Neural progenitor cell (in vitro differentiated cells): ENCODE results near the gene GNPTAB. TPM values are rescaled to one million over a fixed set of nuclear protein-coding genes. Genes with fewer than 3 reads are reported as not detected.

ENCODE experiments used
- DNase-seq: peaks from one replicate; pipeline ENCODE4 v3.0.0-alpha.2; 2016; ENCODE audit warnings: low spot score
- H2AFZ ChIP-seq: fragments of 200-600 bp; sonication (generic); replicated peaks from 2 replicates; pipeline ENCODE4 v1.6.1; 2016; ENCODE audit warnings: antibody characterized with exemption
- H3F3A ChIP-seq: fragments of 200-600 bp; sonication (generic); 2 replicates; pipeline ENCODE4 v1.6.1; 2016; ENCODE audit warnings: antibody characterized with exemption, low read depth
- H3K27ac ChIP-seq: fragments of 200-600 bp; sonication (generic); 2 replicates; pipeline ENCODE4 v1.5.1; 2016; ENCODE audit warnings: mild to moderate bottlenecking
- H3K27me3 ChIP-seq: fragments of 200-600 bp; sonication (generic); 2 replicates; pipeline ENCODE4 v1.6.1; 2016; ENCODE audit warnings: mild to moderate bottlenecking, moderate library complexity
- H3K36me3 ChIP-seq: fragments of 200-600 bp; sonication (generic); 2 replicates; pipeline ENCODE4 v1.5.1; 2016
- H3K4me1 ChIP-seq: fragments of 200-600 bp; sonication (generic); 2 replicates; pipeline ENCODE4 v1.6.1; 2016; ENCODE audit warnings: mixed run types
- H3K4me2 ChIP-seq: fragments of 200-600 bp; sonication (generic); 2 replicates; pipeline ENCODE4 v1.6.1; 2016
- H3K4me3 ChIP-seq: fragments of 200-600 bp; sonication (generic); 2 replicates; pipeline ENCODE4 v1.5.1; 2016
- H3K79me2 ChIP-seq: fragments of 200-600 bp; sonication (generic); 2 replicates; pipeline ENCODE4 v1.6.1; 2016; ENCODE audit warnings: low read depth
- H3K9ac ChIP-seq: fragments of 200-600 bp; sonication (generic); 2 replicates; pipeline ENCODE4 v1.6.1; 2016
- H3K9me3 ChIP-seq: fragments of 200-600 bp; sonication (generic); 2 replicates; pipeline ENCODE4 v1.5.1; 2016; ENCODE audit warnings: low read depth
- H4K20me1 ChIP-seq: fragments of 200-600 bp; sonication (generic); 2 replicates; pipeline ENCODE4 v1.6.1; 2016; ENCODE audit warnings: low read depth
- H3K27ac Mint-ChIP-seq: 3 replicates; pipeline ENCODE4 v1.8.0; 2021; ENCODE audit warnings: mixed read lengths
- H3K27me3 Mint-ChIP-seq: 2 replicates; pipeline ENCODE4 v1.8.0; 2022; ENCODE audit warnings: low read depth, mild to moderate bottlenecking, inconsistent platforms, moderate library complexity, mixed read lengths; ENCODE audit not compliant: insufficient read depth
- H3K36me3 Mint-ChIP-seq: 3 replicates; pipeline ENCODE4 v1.8.0; 2021; ENCODE audit warnings: mixed read lengths
- H3K4me1 Mint-ChIP-seq: 3 replicates; pipeline ENCODE4 v1.8.0; 2021; ENCODE audit warnings: mixed read lengths
- H3K4me3 Mint-ChIP-seq: 3 replicates; pipeline ENCODE4 v1.8.0; 2021; ENCODE audit warnings: mild to moderate bottlenecking, moderate library complexity, mixed read lengths
- H3K9me3 Mint-ChIP-seq: 3 replicates; pipeline ENCODE4 v1.8.0; 2020; ENCODE audit warnings: mixed read lengths
- EZH2 ChIP-seq: fragments of 200-600 bp; sonication (generic); IDR thresholded peaks from 2 replicates; pipeline ENCODE4 v1.6.1; 2017; ENCODE audit warnings: antibody characterized with exemption, mild to moderate bottlenecking, moderate library complexity
- EZH2phosphoT487 ChIP-seq: fragments of 200-600 bp; sonication (generic); IDR thresholded peaks from 2 replicates; pipeline ENCODE4 v1.6.1; 2017; ENCODE audit warnings: antibody characterized with exemption
- total RNA-seq: library from RNA; depleted of rRNA; stranded (reverse); fragments of >200 nt; gene quantifications from 2 replicates; pipeline ENCODE4 v1.2.3, GENCODE V29; 2015; ENCODE audit warnings: low replicate concordance
- TF ChIP-seq, protein P1 (sequence below): fragments of 200-600 bp; sonication (generic); IDR thresholded peaks from 2 replicates; pipeline ENCODE4 v1.5.1; 2017; ENCODE audit warnings: antibody characterized with exemption, mild to moderate bottlenecking

Gene GNPTAB
- total RNA-seq, 1 donor from 2014 or later = 24.0 TPM

DNA sequence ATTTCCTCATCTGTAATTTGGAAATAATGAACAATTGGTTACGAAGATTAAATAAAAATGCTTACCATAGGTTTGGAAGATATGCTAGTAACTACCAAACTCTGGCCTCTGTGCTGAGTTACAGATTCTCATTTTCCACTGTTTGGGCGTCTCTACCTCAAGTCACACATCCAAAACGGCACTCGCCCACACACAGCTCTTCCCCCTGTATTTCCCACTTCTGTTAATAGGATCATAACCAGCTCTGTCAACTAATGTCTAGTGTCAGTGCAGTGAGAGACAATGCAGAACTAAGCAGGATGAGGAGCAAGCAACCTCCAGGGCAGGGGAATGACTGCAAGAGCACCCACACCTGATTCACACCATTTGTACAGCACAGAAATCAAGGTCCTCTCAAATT is 80.6 kb downstream of the GNPTAB start:
- Histone ChIP-seq H3K36me3 (no peaks in the 10 kb centered on the region), H3F3A (no peaks in the 10 kb centered on the region), H3K27ac (no peak overlapping the region), H3K9ac (no peak overlapping the region), H3K27me3 (no peaks in the 10 kb centered on the region), H4K20me1 (no peaks in the 10 kb centered on the region), H3K4me3 (no peak overlapping the region), H3K9me3 (no peaks in the 10 kb centered on the region), H3K4me1 (no peaks in the 10 kb centered on the region), H2AFZ (no peak overlapping the region), H3K79me2 (no peaks in the 10 kb centered on the region), H3K4me2 (no peak overlapping the region)
- Mint-ChIP-seq H3K4me3 (no peak overlapping the region), H3K9me3 (no peaks in the 10 kb centered on the region), H3K27me3 (no peaks in the 10 kb centered on the region), H3K36me3 (no peaks in the 10 kb centered on the region), H3K4me1 (no peaks in the 10 kb centered on the region), H3K27ac (no peak overlapping the region)
- DNase-seq = no peak
- TF ChIP-seq EZH2 (no peak), EZH2phosphoT487 (no peak)
- TF ChIP-seq, protein P1, sequence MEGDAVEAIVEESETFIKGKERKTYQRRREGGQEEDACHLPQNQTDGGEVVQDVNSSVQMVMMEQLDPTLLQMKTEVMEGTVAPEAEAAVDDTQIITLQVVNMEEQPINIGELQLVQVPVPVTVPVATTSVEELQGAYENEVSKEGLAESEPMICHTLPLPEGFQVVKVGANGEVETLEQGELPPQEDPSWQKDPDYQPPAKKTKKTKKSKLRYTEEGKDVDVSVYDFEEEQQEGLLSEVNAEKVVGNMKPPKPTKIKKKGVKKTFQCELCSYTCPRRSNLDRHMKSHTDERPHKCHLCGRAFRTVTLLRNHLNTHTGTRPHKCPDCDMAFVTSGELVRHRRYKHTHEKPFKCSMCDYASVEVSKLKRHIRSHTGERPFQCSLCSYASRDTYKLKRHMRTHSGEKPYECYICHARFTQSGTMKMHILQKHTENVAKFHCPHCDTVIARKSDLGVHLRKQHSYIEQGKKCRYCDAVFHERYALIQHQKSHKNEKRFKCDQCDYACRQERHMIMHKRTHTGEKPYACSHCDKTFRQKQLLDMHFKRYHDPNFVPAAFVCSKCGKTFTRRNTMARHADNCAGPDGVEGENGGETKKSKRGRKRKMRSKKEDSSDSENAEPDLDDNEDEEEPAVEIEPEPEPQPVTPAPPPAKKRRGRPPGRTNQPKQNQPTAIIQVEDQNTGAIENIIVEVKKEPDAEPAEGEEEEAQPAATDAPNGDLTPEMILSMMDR = no peak

DNA sequence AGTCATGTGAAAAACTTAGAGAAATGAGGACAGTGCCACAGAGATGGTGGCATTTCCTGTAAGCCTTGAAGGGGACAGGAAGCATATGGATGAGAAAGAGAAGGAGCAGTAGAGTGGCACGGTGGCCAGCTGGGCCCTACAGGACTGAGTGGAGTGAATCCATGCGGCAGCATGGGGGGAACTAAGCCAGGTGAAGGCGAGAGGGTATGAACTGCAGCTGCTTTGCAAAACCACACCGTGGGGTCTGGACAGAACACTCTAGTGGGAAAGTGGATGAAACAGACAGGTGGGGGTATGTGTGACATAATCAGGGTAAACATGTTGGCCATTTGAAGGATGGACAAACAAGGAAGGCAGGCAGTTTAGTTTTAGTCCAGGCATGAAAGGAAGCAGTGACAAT is 81.1 kb downstream of the GNPTAB start:
- no peak overlapping the region for H2AFZ ChIP-seq
- no peaks in the 10 kb centered on the region for H3K27me3 ChIP-seq
- no peak for DNase-seq
- no peak overlapping the region for H3K4me2 ChIP-seq
- no peak overlapping the region for H3K27ac ChIP-seq
- no peak overlapping the region for H3K9ac ChIP-seq
- H3K36me3 ChIP-seq = no peaks in the 10 kb centered on the region
- H3K79me2 ChIP-seq = no peaks in the 10 kb centered on the region
- TF ChIP-seq EZH2 (no peak), EZH2phosphoT487 (no peak)
- TF ChIP-seq, protein P1 = no peak
- H3K9me3 Mint-ChIP-seq = no peaks in the 10 kb centered on the region
- no peaks in the 10 kb centered on the region for H3K9me3 ChIP-seq
- H3F3A ChIP-seq = no peaks in the 10 kb centered on the region
- H3K4me1 ChIP-seq = no peaks in the 10 kb centered on the region
- H4K20me1 ChIP-seq = no peaks in the 10 kb centered on the region
- no peak overlapping the region for H3K27ac Mint-ChIP-seq
- no peaks in the 10 kb centered on the region for H3K27me3 Mint-ChIP-seq
- H3K36me3 Mint-ChIP-seq = no peaks in the 10 kb centered on the region
- no peaks in the 10 kb centered on the region for H3K4me1 Mint-ChIP-seq
- no peak overlapping the region for H3K4me3 Mint-ChIP-seq
- H3K4me3 ChIP-seq = no peak overlapping the region

DNA sequence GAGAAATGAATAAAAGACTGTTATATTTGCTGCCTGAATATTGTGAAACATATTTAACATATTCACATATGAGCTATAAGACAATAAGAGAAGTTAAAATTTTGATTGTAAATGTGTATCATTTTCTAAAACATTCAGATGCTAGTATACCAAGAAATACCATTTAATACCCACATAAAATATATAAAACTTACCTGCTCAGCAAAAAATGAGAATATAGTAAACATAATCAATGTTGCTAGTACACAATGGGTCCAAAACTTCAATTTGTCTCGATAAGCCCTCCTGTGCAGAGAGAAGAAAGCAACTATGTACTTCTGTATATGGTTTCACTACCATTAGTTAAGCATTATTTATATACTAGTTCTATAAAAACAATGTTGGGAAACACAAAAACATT is 81.9 kb downstream of the GNPTAB start:
- Mint-ChIP-seq H3K4me1 (no peaks in the 10 kb centered on the region), H3K27ac (no peak overlapping the region), H3K4me3 (no peak overlapping the region), H3K27me3 (no peaks in the 10 kb centered on the region), H3K9me3 (no peaks in the 10 kb centered on the region), H3K36me3 (no peaks in the 10 kb centered on the region)
- no peaks in the 10 kb centered on the region for H4K20me1 ChIP-seq
- no peak overlapping the region for H3K27ac ChIP-seq
- no peak overlapping the region for H3K4me3 ChIP-seq
- H3K9me3 ChIP-seq = no peaks in the 10 kb centered on the region
- no peak for DNase-seq
- no peak overlapping the region for H2AFZ ChIP-seq
- no peaks in the 10 kb centered on the region for H3K79me2 ChIP-seq
- no peak overlapping the region for H3K9ac ChIP-seq
- TF ChIP-seq EZH2 (no peak), EZH2phosphoT487 (no peak)
- TF ChIP-seq, protein P1 = no peak
- H3K36me3 ChIP-seq = no peaks in the 10 kb centered on the region
- no peaks in the 10 kb centered on the region for H3K27me3 ChIP-seq
- no peaks in the 10 kb centered on the region for H3F3A ChIP-seq
- H3K4me2 ChIP-seq = no peak overlapping the region
- no peaks in the 10 kb centered on the region for H3K4me1 ChIP-seq

DNA sequence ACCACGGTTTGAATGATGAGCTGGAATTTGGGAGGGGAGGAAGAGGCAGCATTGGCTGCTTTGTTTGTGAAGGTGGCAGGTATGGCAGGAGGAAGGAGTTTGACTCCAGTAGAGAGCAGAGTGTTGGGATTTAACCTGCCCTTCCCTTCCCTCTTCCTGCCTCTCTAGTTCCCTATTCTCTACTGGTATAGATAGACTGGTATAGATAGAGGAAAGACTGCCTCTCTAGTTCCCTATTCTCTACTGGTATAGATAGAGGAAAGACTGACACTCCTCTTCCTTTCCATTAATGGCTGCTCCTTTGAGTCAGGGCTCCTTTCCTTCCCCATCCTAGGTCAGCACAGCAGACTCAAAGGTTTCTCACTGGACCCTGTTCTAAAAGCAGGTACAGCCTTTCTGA is 83.1 kb downstream of the GNPTAB start:
- Histone ChIP-seq H3K9ac (no peak overlapping the region), H3K4me3 (no peak overlapping the region), H3K27ac (no peak overlapping the region), H3K79me2 (no peaks in the 10 kb centered on the region), H3F3A (no peaks in the 10 kb centered on the region), H3K4me1 (no peaks in the 10 kb centered on the region), H2AFZ (no peak overlapping the region), H3K4me2 (no peak overlapping the region), H3K36me3 (no peaks in the 10 kb centered on the region), H3K9me3 (no peaks in the 10 kb centered on the region), H3K27me3 (no peaks in the 10 kb centered on the region), H4K20me1 (no peaks in the 10 kb centered on the region)
- H3K4me1 Mint-ChIP-seq = no peaks in the 10 kb centered on the region
- no peak overlapping the region for H3K4me3 Mint-ChIP-seq
- H3K36me3 Mint-ChIP-seq = no peaks in the 10 kb centered on the region
- no peaks in the 10 kb centered on the region for H3K27me3 Mint-ChIP-seq
- DNase-seq = no peak
- TF ChIP-seq EZH2 (no peak), EZH2phosphoT487 (no peak)
- TF ChIP-seq, protein P1 = no peak
- no peaks in the 10 kb centered on the region for H3K9me3 Mint-ChIP-seq
- H3K27ac Mint-ChIP-seq = no peak overlapping the region
